IMR-90 (cell line): Measurements from ENCODE around the gene HOXB2. TPM values are rescaled to one million over a fixed set of nuclear protein-coding genes. Genes with fewer than 3 reads are reported as not detected.

Experiments used
- ATAC-seq: fragments of 200-7000 bp; cut with Tn5 transposase; 2 replicates; pipeline ENCODE4 v1.9.1; 2020; ENCODE audit warnings: low read depth, mild to moderate bottlenecking, moderate library complexity
- BruUV-seq: library from RNA; stranded (reverse); fragments of 400-500 nt; replicated peaks from 2 replicates; lab custom pipeline; 2021; lab: Mats Ljungman, UMichigan
- CTCF ChIA-PET: fragments of 300-600 bp; formaldehyde crosslinking; extraction: SDS; loops from one replicate; lab custom pipeline; 2021; ENCODE audit warnings: antibody characterized with exemption; lab: Yijun Ruan, JAX
- POLR2A ChIA-PET: fragments of 300-600 bp; sonication (Branson Sonifier 250); formaldehyde crosslinking; loops from one replicate; lab custom pipeline; 2022; ENCODE audit warnings: antibody characterized with exemption; ENCODE audit not compliant: unreplicated experiment; lab: Charles Lee
- DNase-seq: peaks from one replicate; pipeline ENCODE4 v3.0.0; 2013
- H2AFZ ChIP-seq: replicated peaks from 2 replicates; pipeline ENCODE3; 2013; ENCODE audit warnings: low read length, mild to moderate bottlenecking; ENCODE audit not compliant: poor library complexity
- H2AK5ac ChIP-seq: 2 replicates; pipeline ENCODE4 v1.6.1; 2013; ENCODE audit warnings: low read depth, low read length, inconsistent platforms
- H2AK9ac ChIP-seq: replicated peaks from 2 replicates; pipeline ENCODE3; 2013; ENCODE audit warnings: mild to moderate bottlenecking, low read depth, low read length, moderate library complexity; ENCODE audit not compliant: poor library complexity
- H2BK120ac ChIP-seq: 2 replicates; pipeline ENCODE4 v1.6.1; 2013; ENCODE audit warnings: low read depth, low read length, inconsistent platforms
- H2BK15ac ChIP-seq: 3 replicates; pipeline ENCODE4 v1.6.1; 2013; ENCODE audit warnings: low read depth, low read length, inconsistent platforms
- H2BK20ac ChIP-seq: 2 replicates; pipeline ENCODE4 v1.6.1; 2013; ENCODE audit warnings: low read depth, mild to moderate bottlenecking, inconsistent platforms, low read length, moderate library complexity
- H2BK5ac ChIP-seq: 2 replicates; pipeline ENCODE4 v1.6.1; 2013; ENCODE audit warnings: mild to moderate bottlenecking, low read depth, low read length, inconsistent platforms; ENCODE audit not compliant: poor library complexity, severe bottlenecking
- H3K14ac ChIP-seq: replicated peaks from 2 replicates; pipeline ENCODE4 v1.6.1; 2013; ENCODE audit warnings: low read depth, low read length, inconsistent platforms
- H3K18ac ChIP-seq: 2 replicates; pipeline ENCODE4 v1.6.1; 2013; ENCODE audit warnings: low read depth, low read length, control low read depth
- H3K23ac ChIP-seq: 2 replicates; pipeline ENCODE4 v1.6.1; 2013; ENCODE audit warnings: low read depth, low read length, inconsistent platforms
- H3K27ac ChIP-seq: 2 replicates; pipeline ENCODE4 v1.5.1; 2013; ENCODE audit warnings: mild to moderate bottlenecking, control low read depth, low read length; ENCODE audit not compliant: insufficient read depth
- H3K27me3 ChIP-seq: 2 replicates; pipeline ENCODE4 v1.6.1; 2013; ENCODE audit warnings: low read length; ENCODE audit not compliant: control insufficient read depth, insufficient read depth
- H3K36me3 ChIP-seq: 2 replicates; pipeline ENCODE4 v1.6.1; 2013; ENCODE audit warnings: low read length, mixed read lengths; ENCODE audit not compliant: control insufficient read depth, insufficient read depth
- H3K4ac ChIP-seq: 2 replicates; pipeline ENCODE4 v1.6.1; 2013; ENCODE audit warnings: low read depth, low read length, inconsistent platforms
- H3K4me1 ChIP-seq: 2 replicates; pipeline ENCODE4 v1.6.1; 2013; ENCODE audit warnings: low read length, mixed read lengths; ENCODE audit not compliant: control insufficient read depth, insufficient read depth
- H3K4me2 ChIP-seq: 2 replicates; pipeline ENCODE4 v1.6.1; 2013; ENCODE audit warnings: low read depth, mild to moderate bottlenecking, control low read depth, low read length, moderate library complexity
- H3K4me3 ChIP-seq: 2 replicates; pipeline ENCODE4 v1.5.1; 2013; ENCODE audit warnings: low read depth, mild to moderate bottlenecking, control low read depth, low read length, moderate library complexity; ENCODE audit not compliant: insufficient read depth
- H3K56ac ChIP-seq: 2 replicates; pipeline ENCODE4 v1.6.1; 2013; ENCODE audit warnings: low read length, inconsistent platforms; ENCODE audit not compliant: insufficient read depth; ENCODE audit errors: extremely low read depth
- H3K79me1 ChIP-seq, 2 experiments: 2 replicates each; pipeline ENCODE4 v1.6.1; 2013; ENCODE audit warnings: low read length in 2 of 2, inconsistent platforms in 1 of 2, low read depth in 1 of 2
- H3K9ac ChIP-seq: 2 replicates; pipeline ENCODE4 v1.6.1; 2013; ENCODE audit warnings: low read depth, low read length, control low read depth
- H3K9me1 ChIP-seq: 2 replicates; pipeline ENCODE4 v1.6.1; 2013; ENCODE audit warnings: low read length, inconsistent platforms; ENCODE audit not compliant: insufficient read depth
- H3K9me3 ChIP-seq: 2 replicates; pipeline ENCODE4 v1.6.1; 2013; ENCODE audit warnings: low read length; ENCODE audit not compliant: control insufficient read depth, insufficient read depth
- H4K20me1 ChIP-seq: 2 replicates; pipeline ENCODE4 v1.6.1; 2013; ENCODE audit warnings: low read length, inconsistent platforms; ENCODE audit not compliant: insufficient read depth
- H4K5ac ChIP-seq: 2 replicates; pipeline ENCODE4 v1.6.1; 2013; ENCODE audit warnings: mild to moderate bottlenecking, low read depth, low read length, control low read depth
- H4K8ac ChIP-seq, 2 experiments: 2 replicates each; pipeline ENCODE4 v1.6.1; 2013; ENCODE audit warnings: low read depth in 2 of 2, low read length in 2 of 2, control low read depth in 1 of 2, inconsistent platforms in 1 of 2
- H4K91ac ChIP-seq: 2 replicates; pipeline ENCODE4 v1.6.1; 2013; ENCODE audit warnings: low read depth, low read length, inconsistent platforms; ENCODE audit not compliant: insufficient read depth
- BHLHE40 ChIP-seq: fragments of 150-350 bp; IDR thresholded peaks from 2 replicates; pipeline ENCODE4 v1.6.1; 2016; ENCODE audit warnings: mild to moderate bottlenecking, low read depth, low read length
- FOS ChIP-seq: fragments of 150-350 bp; IDR thresholded peaks from 2 replicates; pipeline ENCODE4 v1.6.1; 2016; ENCODE audit warnings: low read depth, low read length
- MXI1 ChIP-seq: IDR thresholded peaks from 2 replicates; pipeline ENCODE4 v1.6.1; 2012; ENCODE audit warnings: low read depth, mild to moderate bottlenecking, low read length, moderate library complexity, borderline replicate concordance
- RCOR1 ChIP-seq: IDR thresholded peaks from 2 replicates; pipeline ENCODE4 v1.6.1; 2012; ENCODE audit warnings: mild to moderate bottlenecking, low read length, improper control_type of control experiment; ENCODE audit not compliant: insufficient replicate concordance
- WGBS, 2 experiments: methylation state at CpG; one replicate each; pipeline versions ENCODE4 v1.1.5 to v1.1.7; 2013; ENCODE audit warnings: missing lambda C conversion rate in 2 of 2; ENCODE audit not compliant: insufficient read length in 1 of 2; ENCODE audit errors: extremely low coverage in 2 of 2; 5-methylcytosine and 5-hydroxymethylcytosine counted together
- dilution Hi-C: fragments of 300-500 bp; cut with HindIII; formaldehyde crosslinking; loops from one replicate; pipeline ENCODE4 v1.14.3; 2018; ENCODE audit warnings: low sequenced_read_pairs; ENCODE audit not compliant: unreplicated experiment
- in situ Hi-C: fragments of 300-500 bp; cut with MboI; formaldehyde crosslinking; loops from 3 replicates; pipeline ENCODE4 v1.14.3; 2019; ENCODE audit warnings: low sequenced_read_pairs, inconsistent platforms, mixed read lengths
- intact Hi-C: fragments of 100-400 bp; cut with micrococcal nuclease; formaldehyde crosslinking; loops from 2 replicates; pipeline ENCODE4 v1.10.0; 2022
- polyA plus RNA-seq, 3 experiments: library from polyadenylated mRNA; depleted of rRNA; stranded (reverse); fragments of >200 nt; gene quantifications; 2 replicates each; pipeline ENCODE4 v1.2.3, GENCODE V29; 2012; ENCODE audit warnings: low replicate concordance in 1 of 3
- total RNA-seq: library from RNA; depleted of rRNA; stranded (reverse); fragments of >200 nt; gene quantifications from 2 replicates; pipeline ENCODE4 v1.2.3, GENCODE V29; 2012
- TF ChIP-seq, protein P1 (sequence below): conservative IDR thresholded peaks from 2 replicates; pipeline ENCODE4 v1.5.1; 2012; ENCODE audit warnings: mild to moderate bottlenecking, low read depth, low read length, improper control_type of control experiment

The HOXB2 gene
- total and polyA plus RNA-seq, 2 of the 4 experiments (the other 2 are of a cell fraction) = 2.7 to 29.9 TPM

GRCh38 chr17:48543107-48543853 is 1.6 kb downstream of the HOXB2 start:
- in situ Hi-C loops (loop anchor here (10.0 kb wide), 1 partner anchor 188 kb away; no protein-coding TSS in a partner anchor), intact Hi-C loops (no loop called here), dilution Hi-C loops (no loop called here)
- Histone ChIP-seq H3K36me3 (peaks cover 20% of the 10 kb centered on the region), H3K27me3 (no peaks in the 10 kb centered on the region), H3K14ac (peak overlapping the region; percentile 88), H2BK120ac (peak overlapping the region; percentile 68), H2AFZ (peak overlapping the region; percentile 63), H2BK15ac (no peak overlapping the region), H2BK5ac (peak overlapping the region; percentile 96), H3K9me1 (peaks cover 10% of the 10 kb centered on the region), H3K4me3 (peak overlapping the region; percentile 96), H2AK5ac (peak overlapping the region; percentile 73), H3K9ac (peak overlapping the region; percentile 100), H3K4me1 (peaks cover 32% of the 10 kb centered on the region), H4K8ac (peak overlapping the region; percentile 62 to 79; a peak in 2 of 4 replicates), H3K79me1 (peaks cover 4 to 43% of the 10 kb centered on the region in 2 experiments; a peak in 2 of 4 replicates), H3K9me3 (no peaks in the 10 kb centered on the region), H4K20me1 (no peaks in the 10 kb centered on the region), H3K27ac (peak overlapping the region; percentile 99), H3K23ac (peak overlapping the region; percentile 95), H2BK20ac (no peak overlapping the region; the same call in 1 of the 2 replicates), H3K56ac (peak overlapping the region; percentile 91), H3K18ac (peak overlapping the region; percentile 70), H4K5ac (peak overlapping the region; percentile 41), H3K4me2 (peak overlapping the region; percentile 66), H4K91ac (peak overlapping the region; percentile 80), H3K4ac (peak overlapping the region; percentile 89), H2AK9ac (peak overlapping the region; percentile 86)
- ATAC-seq (peak; percentile 0; the same call in 1 of the 2 replicates), DNase-seq (peak; percentile 67)
- WGBS, 2 experiments = 0% methylated on average over 26 of the region's 72 CpGs; no CpG with 5 or more reads in 1 of the 2 experiments
- CTCF ChIA-PET = no interaction called here
- no peak for TF ChIP-seq BHLHE40
- TF ChIP-seq, protein P1, sequence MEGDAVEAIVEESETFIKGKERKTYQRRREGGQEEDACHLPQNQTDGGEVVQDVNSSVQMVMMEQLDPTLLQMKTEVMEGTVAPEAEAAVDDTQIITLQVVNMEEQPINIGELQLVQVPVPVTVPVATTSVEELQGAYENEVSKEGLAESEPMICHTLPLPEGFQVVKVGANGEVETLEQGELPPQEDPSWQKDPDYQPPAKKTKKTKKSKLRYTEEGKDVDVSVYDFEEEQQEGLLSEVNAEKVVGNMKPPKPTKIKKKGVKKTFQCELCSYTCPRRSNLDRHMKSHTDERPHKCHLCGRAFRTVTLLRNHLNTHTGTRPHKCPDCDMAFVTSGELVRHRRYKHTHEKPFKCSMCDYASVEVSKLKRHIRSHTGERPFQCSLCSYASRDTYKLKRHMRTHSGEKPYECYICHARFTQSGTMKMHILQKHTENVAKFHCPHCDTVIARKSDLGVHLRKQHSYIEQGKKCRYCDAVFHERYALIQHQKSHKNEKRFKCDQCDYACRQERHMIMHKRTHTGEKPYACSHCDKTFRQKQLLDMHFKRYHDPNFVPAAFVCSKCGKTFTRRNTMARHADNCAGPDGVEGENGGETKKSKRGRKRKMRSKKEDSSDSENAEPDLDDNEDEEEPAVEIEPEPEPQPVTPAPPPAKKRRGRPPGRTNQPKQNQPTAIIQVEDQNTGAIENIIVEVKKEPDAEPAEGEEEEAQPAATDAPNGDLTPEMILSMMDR = no peak
- no peak for TF ChIP-seq FOS
- TF ChIP-seq MXI1 = no peak
- TF ChIP-seq RCOR1 = no peak
- BruUV-seq = TSS peak; percentile 80
- POLR2A ChIA-PET = interaction anchor here (0.5 to 1.7 kb wide), 4 partner anchors 17 to 60 kb away, joined by 3 to 10 read pairs (median 4); no protein-coding TSS in a partner anchor
